HAP-1 (cell line): ENCODE results near the gene RNF150.

Experiments
- DNase-seq, 2 experiments: peaks; one replicate each; pipeline ENCODE4 v3.0.0-alpha.2; 2016 to 2020; ENCODE audit warnings: low spot score in 2 of 2
- H3K27me3 ChIP-seq: fragments of 250-450 bp; sonication (Bioruptor Pico); 2 replicates; pipeline ENCODE4 v1.5.1; 2020; ENCODE audit warnings: low read depth, mild to moderate bottlenecking, moderate library complexity
- H3K36me3 ChIP-seq: fragments of 250-450 bp; sonication (Bioruptor Pico); replicated peaks from 2 replicates; pipeline ENCODE4 v1.5.1; 2020; ENCODE audit warnings: mild to moderate bottlenecking
- H3K4me1 ChIP-seq: fragments of 250-450 bp; sonication (Bioruptor Pico); 2 replicates; pipeline ENCODE4 v1.5.1; 2020; ENCODE audit warnings: mild to moderate bottlenecking
- H3K4me3 ChIP-seq: fragments of 250-450 bp; sonication (Bioruptor Pico); 2 replicates; pipeline ENCODE4 v1.5.1; 2020; ENCODE audit warnings: mild to moderate bottlenecking, moderate library complexity
- H3K9me3 ChIP-seq: fragments of 250-450 bp; sonication (Bioruptor Pico); 2 replicates; pipeline ENCODE4 v1.5.1; 2020; ENCODE audit warnings: mild to moderate bottlenecking, moderate library complexity
- in situ Hi-C: fragments of 300-500 bp; cut with MboI; formaldehyde crosslinking; loops from 3 replicates; pipeline ENCODE4 v1.14.3; 2020; ENCODE audit warnings: low sequenced_read_pairs, inconsistent platforms, mixed read lengths

RNF150 gene

GRCh38 chr4:141047228-141047884 lies 85.9 kb downstream of the RNF150 start:
- in situ Hi-C loops, result no loop called here

GRCh38 chr4:141046255-141046654 lies 87.0 kb downstream of the RNF150 start:
- no peak overlapping the region for H3K4me3 ChIP-seq
- in situ Hi-C loops, result no loop called here
- H3K27me3 ChIP-seq, result no peaks in the 10 kb centered on the region
- no peaks in the 10 kb centered on the region for H3K4me1 ChIP-seq
- peaks cover 4% of the 10 kb centered on the region for H3K9me3 ChIP-seq
- DNase-seq, result no peak
- no peaks in the 10 kb centered on the region for H3K36me3 ChIP-seq

More at GRCh38 chr4:141047228-141047884, 85.9 kb downstream of the RNF150 start:
- Histone ChIP-seq H3K9me3 (peaks cover 7% of the 10 kb centered on the region), H3K36me3 (no peaks in the 10 kb centered on the region), H3K4me1 (no peaks in the 10 kb centered on the region), H3K27me3 (no peaks in the 10 kb centered on the region), H3K4me3 (no peak overlapping the region)
- DNase-seq, result no peak

- Histone ChIP-seq H3K9me3 (peaks cover 2% of the 10 kb centered on the region), H3K4me1 (no peaks in the 10 kb centered on the region), H3K4me3 (no peak overlapping the region), H3K36me3 (no peaks in the 10 kb centered on the region), H3K27me3 (no peaks in the 10 kb centered on the region)
- DNase-seq, result no peak
- in situ Hi-C loops, result no loop called here
Observed at GRCh38 chr4:141045848-141046247, 87.4 kb downstream of the RNF150 start.

- no peak for DNase-seq
- Histone ChIP-seq H3K9me3 (no peaks in the 10 kb centered on the region), H3K36me3 (no peaks in the 10 kb centered on the region), H3K27me3 (no peaks in the 10 kb centered on the region), H3K4me3 (no peak overlapping the region), H3K4me1 (no peaks in the 10 kb centered on the region)
- in situ Hi-C loops, result no loop called here
Observed at GRCh38 chr4:141041021-141041476, 92.2 kb downstream of the RNF150 start.

- H3K27me3 ChIP-seq, result no peaks in the 10 kb centered on the region
- no peak overlapping the region for H3K4me3 ChIP-seq
- no peaks in the 10 kb centered on the region for H3K4me1 ChIP-seq
- no peaks in the 10 kb centered on the region for H3K9me3 ChIP-seq
- no peak for DNase-seq
- H3K36me3 ChIP-seq, result no peaks in the 10 kb centered on the region
- in situ Hi-C loops, result no loop called here
Observed at GRCh38 chr4:141039156-141039555, 94.1 kb downstream of the RNF150 start.

GRCh38 chr4:141038428-141038827 lies 94.8 kb downstream of the RNF150 start:
- no peaks in the 10 kb centered on the region for H3K36me3 ChIP-seq
- in situ Hi-C loops, result no loop called here
- H3K27me3 ChIP-seq, result no peaks in the 10 kb centered on the region
- H3K4me3 ChIP-seq, result no peak overlapping the region
- H3K9me3 ChIP-seq, result no peaks in the 10 kb centered on the region; the same call in 1 of the 2 replicates
- peaks cover 2% of the 10 kb centered on the region; the same call in 1 of the 2 replicates for H3K4me1 ChIP-seq
- no peak for DNase-seq

- no peaks in the 10 kb centered on the region; the same call in 1 of the 2 replicates for H3K9me3 ChIP-seq
- DNase-seq, result no peak
- in situ Hi-C loops, result no loop called here
- H3K36me3 ChIP-seq, result no peaks in the 10 kb centered on the region
- H3K27me3 ChIP-seq, result no peaks in the 10 kb centered on the region
- H3K4me3 ChIP-seq, result no peak overlapping the region
- H3K4me1 ChIP-seq, result peaks cover 10% of the 10 kb centered on the region
Observed at GRCh38 chr4:141037446-141037845, 95.8 kb downstream of the RNF150 start.

GRCh38 chr4:141036786-141037185 lies 96.5 kb downstream of the RNF150 start:
- no peaks in the 10 kb centered on the region; the same call in 1 of the 2 replicates for H3K9me3 ChIP-seq
- no peak overlapping the region for H3K4me3 ChIP-seq
- H3K27me3 ChIP-seq, result no peaks in the 10 kb centered on the region
- no peak for DNase-seq
- in situ Hi-C loops, result no loop called here
- H3K4me1 ChIP-seq, result peaks cover 10% of the 10 kb centered on the region
- H3K36me3 ChIP-seq, result no peaks in the 10 kb centered on the region

- H3K4me3 ChIP-seq, result no peak overlapping the region
- DNase-seq, result no peak
- H3K27me3 ChIP-seq, result no peaks in the 10 kb centered on the region
- peaks cover 10% of the 10 kb centered on the region for H3K4me1 ChIP-seq
- H3K9me3 ChIP-seq, result no peaks in the 10 kb centered on the region; the same call in 1 of the 2 replicates
- no peaks in the 10 kb centered on the region for H3K36me3 ChIP-seq
- in situ Hi-C loops, result no loop called here
Observed at GRCh38 chr4:141035920-141036319, 97.3 kb downstream of the RNF150 start.

- Histone ChIP-seq H3K27me3 (no peaks in the 10 kb centered on the region), H3K36me3 (no peaks in the 10 kb centered on the region), H3K4me1 (peaks cover 21% of the 10 kb centered on the region), H3K4me3 (no peak overlapping the region), H3K9me3 (no peaks in the 10 kb centered on the region)
- peak in 1 of 2 experiments; percentile 86 for DNase-seq
- in situ Hi-C loops, result no loop called here
Observed at GRCh38 chr4:141028024-141028529, 105.2 kb downstream of the RNF150 start.

- in situ Hi-C loops, result no loop called here
- DNase-seq, result no peak
Observed at GRCh38 chr4:141027421-141027820, 105.8 kb downstream of the RNF150 start.

GRCh38 chr4:141026900-141027299 lies 106.4 kb downstream of the RNF150 start:
- no peak overlapping the region for H3K4me3 ChIP-seq
- no peak for DNase-seq
- H3K9me3 ChIP-seq, result no peaks in the 10 kb centered on the region
- peaks cover 23% of the 10 kb centered on the region for H3K4me1 ChIP-seq
- in situ Hi-C loops, result no loop called here
- no peaks in the 10 kb centered on the region for H3K36me3 ChIP-seq
- H3K27me3 ChIP-seq, result no peaks in the 10 kb centered on the region

More at GRCh38 chr4:141027421-141027820, 105.8 kb downstream of the RNF150 start:
- Histone ChIP-seq H3K27me3 (no peaks in the 10 kb centered on the region), H3K4me1 (peaks cover 20% of the 10 kb centered on the region), H3K4me3 (no peak overlapping the region), H3K9me3 (no peaks in the 10 kb centered on the region), H3K36me3 (no peaks in the 10 kb centered on the region)

- DNase-seq, result no peak
- Histone ChIP-seq H3K9me3 (no peaks in the 10 kb centered on the region), H3K4me3 (no peak overlapping the region), H3K36me3 (no peaks in the 10 kb centered on the region), H3K27me3 (no peaks in the 10 kb centered on the region), H3K4me1 (peaks cover 35% of the 10 kb centered on the region)
- in situ Hi-C loops, result no loop called here
Observed at GRCh38 chr4:141023051-141023450, 110.2 kb downstream of the RNF150 start.

GRCh38 chr4:141022111-141022695 lies 111.1 kb downstream of the RNF150 start:
- Histone ChIP-seq H3K4me3 (no peak overlapping the region), H3K4me1 (peaks cover 32% of the 10 kb centered on the region), H3K27me3 (no peaks in the 10 kb centered on the region), H3K9me3 (no peaks in the 10 kb centered on the region), H3K36me3 (no peaks in the 10 kb centered on the region)
- in situ Hi-C loops, result no loop called here
- peak in 1 of 2 experiments; percentile 93 for DNase-seq
